Stimulated activated CD8-positive, alpha-beta memory T cell treated with anti-CD3 and anti-CD28 coated beads, Interleukin-12 subunit alpha, Interleukin-12 subunit beta, amount 100 ng/mL, for 4 hours (primary cell): ENCODE results near the gene PI4KA.

Source experiments
- DNase-seq: peaks from one replicate; pipeline ENCODE4 v3.0.0-alpha.2; 2020; ENCODE audit warnings: low read depth

Gene PI4KA

DNA sequence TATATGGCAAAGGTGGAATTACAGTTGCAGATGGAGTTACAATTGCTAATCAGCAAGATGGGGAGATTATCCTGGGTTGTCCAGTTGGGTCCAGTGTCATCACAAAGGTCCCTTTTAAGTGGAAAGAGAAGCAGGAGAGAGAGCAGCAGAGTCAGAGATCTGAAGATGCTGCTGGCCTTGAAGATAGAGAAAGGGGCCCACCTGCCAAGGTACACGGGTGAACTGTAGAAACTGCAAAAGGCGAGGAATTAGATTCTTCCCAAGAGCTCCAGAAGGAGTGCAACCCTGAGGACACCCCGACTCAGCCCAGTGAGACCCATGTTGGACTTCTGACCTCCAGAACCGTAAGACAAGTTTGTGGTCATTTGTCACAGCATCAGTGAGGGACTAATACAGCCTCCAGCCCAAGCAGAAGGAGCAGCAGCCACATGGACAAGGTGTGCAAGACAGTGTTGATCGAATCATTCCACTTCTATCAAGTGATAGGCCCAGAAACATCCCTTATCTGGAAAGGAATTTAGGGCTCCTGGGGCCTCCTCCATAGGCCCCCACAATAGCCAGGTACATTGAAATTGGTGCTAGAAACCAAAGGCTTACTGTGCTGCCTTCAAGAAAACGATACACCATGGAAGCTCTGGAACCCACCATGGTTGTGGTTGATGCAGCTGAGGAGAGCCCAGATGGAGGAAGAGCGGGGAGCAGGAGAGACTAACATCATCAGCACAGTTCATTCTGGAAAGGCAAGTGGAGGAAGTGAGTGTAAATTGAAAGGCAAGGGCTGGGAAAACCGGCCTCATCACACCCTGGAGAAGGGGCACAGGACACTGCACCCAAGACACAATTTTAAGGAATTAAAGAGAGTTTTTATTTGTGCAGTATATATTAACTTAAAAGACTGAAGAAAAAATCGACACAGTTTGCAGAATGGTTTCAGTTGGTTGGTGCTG lies 23.5 kb upstream of the PI4KA start:
- no peak for DNase-seq

- no peak for DNase-seq
Observed at GRCh38 chr22:20881231-20881630, 22.6 kb upstream of the PI4KA start.

- no peak for DNase-seq
Observed at GRCh38 chr22:20877715-20878114, 19.1 kb upstream of the PI4KA start.

DNA sequence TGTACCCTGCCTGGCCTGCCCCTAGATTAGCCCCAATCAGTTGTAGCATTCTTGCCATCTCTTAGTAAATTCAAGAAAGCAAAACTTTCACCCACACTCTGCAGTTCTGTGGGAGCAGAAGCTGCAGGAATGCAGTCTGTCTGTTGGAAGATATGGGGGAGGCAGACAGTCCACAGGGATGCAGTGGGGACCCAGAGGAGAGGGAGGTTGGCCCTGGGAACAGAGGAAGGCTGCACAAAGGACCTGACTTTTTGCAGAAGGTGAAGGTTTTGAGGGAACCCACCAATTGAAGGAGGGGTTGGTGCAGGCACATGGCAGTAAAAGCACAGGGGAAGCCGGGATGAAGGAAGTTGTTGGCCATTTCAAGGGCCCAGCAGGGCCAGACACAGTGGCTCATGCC lies 16.7 kb upstream of the PI4KA start:
- DNase-seq, result no peak

DNA sequence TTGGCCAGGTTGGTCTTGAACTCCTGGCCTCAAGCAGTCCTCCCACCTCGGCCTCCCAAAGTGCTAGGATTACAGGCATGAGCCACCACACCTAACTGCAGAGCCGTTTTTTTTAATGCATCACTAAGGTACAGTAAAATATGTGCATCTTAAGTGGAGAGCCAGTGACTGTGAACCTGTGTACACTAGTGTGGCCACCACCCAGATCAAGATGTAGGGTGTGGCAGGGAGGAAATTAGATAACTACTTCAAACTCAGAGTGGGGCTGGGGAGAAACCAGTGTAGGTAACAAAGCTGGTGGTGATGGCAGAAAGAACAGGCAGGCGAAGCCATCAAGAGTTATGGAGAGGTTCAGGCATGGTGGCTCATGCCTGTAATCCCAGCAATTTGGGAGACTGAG lies 14.6 kb upstream of the PI4KA start:
- DNase-seq, result no peak

GRCh38 chr22:20869234-20869633 lies 10.6 kb upstream of the PI4KA start:
- DNase-seq, result no peak

DNA sequence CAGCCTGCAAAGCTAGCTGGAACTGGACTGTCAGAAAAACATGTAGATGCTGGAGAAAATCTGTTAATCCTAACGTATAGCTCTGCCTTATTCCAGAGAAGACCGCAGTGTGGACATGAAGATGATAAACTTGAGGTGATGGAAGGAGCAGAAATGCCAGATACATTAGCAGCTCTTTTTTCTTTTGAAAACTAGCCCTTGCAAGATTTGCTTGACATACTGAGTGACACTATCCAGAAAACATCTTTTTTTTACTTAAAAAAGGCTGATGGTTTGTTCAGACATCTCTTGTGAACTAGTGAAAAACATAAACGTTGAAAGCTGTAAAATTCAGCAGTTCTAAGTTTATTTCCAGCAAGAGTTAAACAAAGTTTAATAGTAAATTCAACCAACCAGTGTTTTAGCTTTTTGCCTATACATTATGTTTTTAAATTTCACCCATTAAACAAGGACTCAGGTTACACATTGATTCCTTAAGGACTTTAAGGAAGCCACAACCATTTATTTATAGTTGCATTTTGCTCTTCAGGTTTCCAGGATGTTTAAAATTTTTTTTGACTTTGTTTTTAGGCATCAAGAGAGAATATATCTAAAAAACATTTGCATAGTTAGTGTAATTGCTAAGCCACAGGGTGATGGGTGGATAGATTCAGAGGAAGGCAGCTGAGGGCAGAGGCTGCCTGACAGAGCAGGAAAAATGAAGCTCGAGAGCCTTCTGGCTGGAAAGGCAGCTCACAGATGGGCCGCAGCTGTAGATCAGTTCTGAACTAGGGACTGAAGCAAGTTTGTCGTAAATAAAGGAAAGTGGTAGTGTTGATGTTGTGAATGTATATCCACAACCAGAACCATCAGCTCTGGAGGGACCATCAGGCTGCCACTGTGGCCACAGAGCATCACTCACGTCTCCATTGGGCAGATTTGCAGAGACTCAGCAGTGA lies 9.7 kb upstream of the PI4KA start:
- DNase-seq, result no peak

DNA sequence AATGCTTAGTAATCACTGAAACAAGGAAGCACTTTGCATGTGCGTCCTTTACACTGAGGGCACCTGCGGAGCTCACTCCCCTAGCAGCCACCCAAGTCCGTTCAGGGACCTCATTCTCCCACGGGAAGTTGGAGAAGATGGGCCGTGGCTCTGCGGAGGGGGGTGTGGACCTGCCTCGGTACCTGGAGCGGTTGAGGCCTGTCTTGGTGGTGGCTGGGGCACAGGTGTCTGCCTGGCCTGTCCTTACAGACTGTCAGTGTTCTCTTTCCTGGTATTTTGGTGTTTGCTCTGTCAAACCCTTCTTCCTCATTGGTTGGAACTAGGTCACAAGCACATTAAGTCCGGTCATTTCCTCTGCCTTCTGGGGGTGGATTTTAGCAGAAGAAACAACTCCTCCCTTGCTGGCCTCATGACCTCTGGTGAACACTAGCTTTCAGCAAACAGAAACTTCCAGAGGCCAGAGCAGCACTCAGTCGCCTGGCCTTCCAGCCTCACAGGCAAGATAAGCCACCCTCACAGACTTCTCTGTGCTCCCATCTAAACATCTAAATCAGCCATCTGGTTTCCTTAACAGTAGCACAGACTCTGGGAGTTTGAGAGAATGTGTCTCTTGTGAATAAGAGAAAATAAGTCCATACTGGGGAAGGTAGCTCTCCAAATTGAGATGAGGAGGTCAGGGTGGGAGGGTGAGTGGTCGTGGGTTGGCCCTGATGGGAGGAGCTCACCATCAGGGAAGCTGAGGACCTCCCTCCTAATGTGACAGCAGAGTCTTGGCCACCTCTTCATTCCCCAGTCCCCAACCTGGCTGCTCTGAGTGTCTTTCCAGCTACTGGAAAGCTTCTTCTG lies 8.8 kb upstream of the PI4KA start:
- DNase-seq, result no peak

- DNase-seq, result no peak
Observed at GRCh38 chr22:20866736-20867135, 8.1 kb upstream of the PI4KA start.

DNA sequence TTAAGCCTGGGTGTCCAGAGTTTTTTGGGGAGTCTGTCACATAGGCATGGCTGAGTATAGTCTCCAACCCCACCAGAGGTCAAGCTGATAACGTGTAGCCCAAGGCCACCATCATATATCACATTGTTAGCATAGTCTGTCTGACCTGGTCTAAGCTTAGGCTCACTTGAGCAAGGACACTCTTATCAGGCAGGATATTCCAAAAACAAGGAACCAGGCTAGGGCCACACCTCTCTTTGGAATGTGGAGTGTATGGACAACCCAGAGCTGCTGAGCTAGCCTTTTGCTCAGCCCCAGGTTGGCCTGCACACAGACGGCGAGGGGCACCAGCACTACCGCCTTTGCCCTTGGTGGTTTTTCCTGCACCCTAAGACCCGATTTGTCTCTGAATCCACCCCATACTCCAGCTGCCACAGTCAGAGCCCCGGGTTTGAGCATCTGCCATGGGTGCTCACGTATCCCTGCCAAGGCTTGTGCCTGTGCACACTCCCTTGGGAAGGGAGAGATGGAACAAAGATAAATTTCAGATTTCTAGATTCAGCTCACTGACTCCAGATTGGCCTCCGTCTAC lies 7.3 kb upstream of the PI4KA start:
- DNase-seq, result no peak

DNA sequence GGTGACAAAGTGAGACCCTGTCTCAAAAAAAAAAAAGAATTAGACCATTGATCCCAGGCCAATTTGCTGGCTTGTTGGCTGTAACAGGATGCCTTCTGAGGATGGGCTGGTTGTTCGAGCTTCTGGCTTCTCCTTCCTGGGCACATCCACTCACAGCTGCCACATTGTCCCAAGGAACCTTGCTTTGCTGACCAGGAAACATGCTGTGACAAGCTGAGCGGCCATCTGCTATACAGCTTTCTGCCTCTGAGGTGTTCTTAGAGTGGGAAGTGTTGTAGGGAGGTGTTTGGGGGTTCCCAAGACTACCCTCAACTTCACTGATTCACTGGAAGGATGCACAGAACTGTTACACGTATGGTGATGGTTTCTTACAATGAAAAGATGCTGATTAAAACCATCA lies 6.7 kb upstream of the PI4KA start:
- DNase-seq, result no peak

DNA sequence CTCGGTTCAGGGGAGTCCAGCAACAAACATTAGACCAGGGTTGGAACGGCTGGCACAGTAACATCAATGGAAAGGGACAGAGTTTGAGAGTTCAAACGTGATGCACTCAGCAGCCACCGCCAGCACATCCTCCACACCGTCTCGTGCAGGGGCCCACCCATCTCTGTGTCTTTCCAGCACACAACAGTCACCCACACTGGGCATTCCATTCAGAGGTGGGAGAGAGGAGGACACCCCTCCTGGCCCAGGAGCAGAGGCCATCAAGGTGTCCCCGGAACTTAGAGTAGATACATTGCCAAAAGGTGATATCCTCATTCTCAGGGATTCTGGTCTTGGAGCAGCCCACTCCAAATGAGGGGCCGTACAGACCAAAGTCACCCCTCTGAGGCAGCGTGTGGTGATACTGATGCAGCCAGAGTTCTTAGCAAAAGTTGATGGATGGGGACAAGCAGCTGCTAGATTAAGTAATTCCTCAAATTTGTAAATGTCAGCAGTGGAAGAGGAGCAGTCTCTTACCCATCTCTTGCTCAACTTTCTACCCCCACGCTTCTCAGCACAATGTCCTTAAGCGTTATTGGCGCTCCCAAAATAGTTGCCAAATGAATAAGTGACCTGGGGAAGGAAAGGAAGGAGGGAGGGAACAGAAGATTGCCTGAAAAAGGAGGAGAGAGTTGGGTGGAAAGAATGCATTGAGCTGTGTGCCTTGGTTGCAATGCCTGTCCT lies 5.7 kb upstream of the PI4KA start:
- no peak for DNase-seq

DNA sequence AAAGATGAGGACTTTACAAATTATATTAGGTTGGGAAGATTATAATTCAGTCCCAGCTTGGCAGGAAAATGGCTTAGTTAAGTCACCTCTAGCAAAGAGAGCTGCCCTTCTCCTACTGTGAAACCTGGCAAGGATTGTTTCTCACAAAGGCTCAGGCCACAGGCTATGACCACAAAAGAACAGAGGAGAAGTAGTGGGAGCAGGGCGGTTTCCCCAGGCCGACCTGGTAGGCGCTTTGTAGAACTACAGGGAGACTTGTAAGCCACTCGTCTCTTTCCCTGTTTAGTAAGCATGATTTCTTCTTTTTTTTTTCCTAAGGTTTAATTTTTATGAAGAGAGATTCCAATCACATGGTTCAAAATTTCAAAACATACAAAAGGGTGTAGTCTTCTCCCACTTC lies 4.8 kb upstream of the PI4KA start:
- no peak for DNase-seq

DNA sequence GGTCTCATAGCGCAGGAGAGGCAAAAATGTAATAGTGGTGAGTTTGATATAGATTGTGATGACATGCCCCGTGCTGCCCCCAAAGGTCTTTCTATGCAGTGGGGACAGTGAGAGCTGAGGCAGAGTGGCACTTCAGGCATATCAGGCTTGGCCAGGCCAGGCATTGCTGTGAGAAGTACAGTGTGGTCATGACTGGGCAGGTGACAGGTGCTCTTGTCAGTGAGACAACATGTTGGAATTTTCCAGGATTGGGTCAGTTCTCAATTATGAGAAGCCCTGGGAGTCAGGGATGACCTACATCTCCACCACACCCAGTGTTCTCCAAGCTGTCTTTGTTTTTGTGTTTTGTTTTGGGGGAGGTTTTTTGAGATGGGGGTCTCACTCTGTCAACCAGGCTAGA lies 3.9 kb upstream of the PI4KA start:
- no peak for DNase-seq

DNA sequence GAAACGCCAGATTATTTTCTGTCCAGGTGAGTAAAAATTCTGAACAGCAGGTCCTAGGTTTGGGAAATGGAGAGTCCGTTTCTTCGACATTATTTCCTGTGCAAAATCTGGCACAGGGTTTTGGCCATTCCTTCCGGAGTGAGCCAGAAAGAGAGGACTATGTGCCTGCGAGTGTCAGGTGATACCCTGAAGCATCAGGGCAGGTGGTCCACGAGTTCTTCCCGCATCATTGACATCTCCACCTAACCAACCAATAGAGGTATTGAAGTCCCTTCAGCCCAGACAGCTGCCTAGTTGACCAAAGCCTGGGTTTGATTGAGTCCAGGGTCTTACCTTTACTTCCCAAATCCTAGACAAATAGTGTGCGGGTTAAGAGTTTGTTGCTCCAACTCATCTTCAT lies 1.0 kb upstream of the PI4KA start:
- DNase-seq, result no peak

GRCh38 chr22:20857838-20858614 lies 585 bp downstream of the PI4KA start:
- DNase-seq, result peak; percentile 77

- no peak for DNase-seq
Observed at GRCh38 chr22:20857247-20857643, 1.4 kb downstream of the PI4KA start.

DNA sequence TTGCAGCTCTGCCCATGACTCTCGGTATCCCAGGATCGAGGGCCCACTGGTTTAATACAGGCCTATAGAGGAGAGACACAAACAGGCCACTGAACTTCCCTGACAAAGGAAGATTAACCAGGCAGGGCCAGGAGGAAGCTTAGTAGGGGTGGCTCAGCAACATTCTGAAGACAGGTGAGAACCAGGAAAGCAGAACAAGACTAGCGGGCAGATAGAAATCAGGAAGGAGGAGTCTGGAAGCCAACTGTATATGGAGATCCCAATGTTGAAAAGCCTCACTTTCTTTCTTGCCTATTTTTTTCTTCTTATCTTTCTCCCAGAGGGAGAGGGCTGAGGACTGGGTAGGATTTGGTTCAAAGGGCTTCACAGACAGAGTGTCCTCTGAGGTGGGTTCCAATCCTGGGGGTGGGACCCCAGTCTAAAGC lies 5.4 kb downstream of the PI4KA start:
- DNase-seq, result no peak

DNA sequence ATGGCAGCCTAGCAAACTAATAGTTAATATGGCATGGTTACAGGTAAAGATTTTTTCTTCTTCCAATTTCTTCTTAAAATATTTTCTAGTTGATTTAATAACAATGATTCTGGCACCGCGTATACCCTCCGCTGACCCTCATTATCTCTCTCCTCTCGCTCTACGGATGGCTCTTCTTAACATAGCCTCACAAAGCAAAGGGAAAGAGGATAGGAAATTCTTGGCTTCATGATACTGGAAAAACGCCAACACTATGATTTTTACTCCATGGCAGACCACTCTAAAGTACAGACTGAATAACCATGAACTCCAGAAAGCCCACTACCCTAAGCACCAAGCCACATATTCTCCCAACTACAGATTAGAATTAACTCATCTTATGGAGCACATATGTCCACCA lies 6.1 kb downstream of the PI4KA start:
- DNase-seq, result no peak

DNA sequence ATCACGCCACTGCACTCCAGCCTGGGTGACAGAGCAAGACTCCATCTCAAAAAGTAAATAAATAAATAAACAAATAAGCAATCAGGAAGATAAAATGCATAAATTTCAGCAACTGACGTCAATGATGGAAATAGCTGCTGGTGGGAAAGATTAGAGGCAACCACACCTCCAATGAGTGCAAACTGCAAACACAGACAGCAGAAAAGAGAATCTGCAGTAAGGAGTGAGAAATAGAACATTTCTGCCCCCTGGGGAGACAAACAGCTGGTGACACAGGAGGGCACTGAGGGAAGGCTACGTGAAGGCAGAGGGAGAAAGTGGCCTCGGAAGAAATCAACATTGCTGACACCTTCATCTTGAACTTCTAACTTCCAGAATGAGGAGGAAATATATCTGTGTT lies 6.5 kb downstream of the PI4KA start:
- no peak for DNase-seq
